ENCODE data around the gene MBNL2.

Gene MBNL2

DNA sequence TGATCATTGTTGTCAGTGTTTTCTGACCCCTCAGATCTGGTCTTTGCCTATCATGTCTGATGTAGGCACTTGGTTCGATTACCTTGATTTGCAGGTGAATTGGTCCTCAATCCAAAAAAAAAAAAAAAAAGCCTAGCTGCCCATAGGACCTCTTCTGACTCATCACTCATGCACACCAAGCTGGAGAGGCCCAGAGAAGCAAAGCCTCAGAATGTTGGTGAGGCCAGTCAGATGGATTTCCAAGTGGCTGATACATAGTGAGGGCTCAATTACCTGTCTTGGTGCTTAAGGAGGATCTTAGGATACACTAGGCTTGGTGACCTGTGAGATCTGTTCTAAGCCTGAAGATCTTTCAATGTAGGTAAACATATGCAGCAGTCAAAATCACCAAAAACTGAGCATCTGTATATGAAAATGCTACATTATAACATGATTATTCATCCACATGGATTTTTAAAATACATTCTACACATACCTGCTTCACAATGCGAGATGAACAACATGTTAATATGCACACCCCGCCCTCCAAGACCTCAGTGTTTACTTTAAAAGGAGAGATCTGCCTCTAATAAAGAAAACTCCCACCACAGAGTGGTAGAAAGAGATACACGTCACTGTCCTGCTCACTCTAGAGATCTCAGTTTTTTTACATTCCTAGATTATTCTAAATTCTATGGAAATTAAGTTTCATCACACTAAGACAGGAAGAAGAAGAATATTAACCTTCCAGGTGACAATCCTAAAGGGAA lies 132.0 kb downstream of the MBNL2 start:
- DNase-seq = no peak

DNA sequence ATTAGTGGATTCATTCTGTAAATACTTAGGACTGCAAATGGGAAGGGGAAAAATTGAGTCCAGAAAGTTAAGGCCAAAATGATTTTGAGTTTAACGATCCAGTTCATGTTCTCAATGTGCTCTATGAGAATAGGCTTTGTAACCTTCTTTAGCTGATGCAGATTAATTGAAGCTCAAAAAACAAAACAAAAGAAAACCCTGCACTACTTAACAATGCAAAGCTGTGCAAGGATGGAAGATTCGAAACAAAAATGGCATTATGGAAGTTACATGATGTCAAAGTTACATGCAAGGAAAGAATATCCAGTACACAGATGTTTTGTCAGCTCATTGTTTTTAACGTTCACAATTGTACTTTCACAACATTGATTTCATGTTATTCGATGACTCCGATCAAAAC lies 132.7 kb downstream of the MBNL2 start:
- no peak for DNase-seq

DNA sequence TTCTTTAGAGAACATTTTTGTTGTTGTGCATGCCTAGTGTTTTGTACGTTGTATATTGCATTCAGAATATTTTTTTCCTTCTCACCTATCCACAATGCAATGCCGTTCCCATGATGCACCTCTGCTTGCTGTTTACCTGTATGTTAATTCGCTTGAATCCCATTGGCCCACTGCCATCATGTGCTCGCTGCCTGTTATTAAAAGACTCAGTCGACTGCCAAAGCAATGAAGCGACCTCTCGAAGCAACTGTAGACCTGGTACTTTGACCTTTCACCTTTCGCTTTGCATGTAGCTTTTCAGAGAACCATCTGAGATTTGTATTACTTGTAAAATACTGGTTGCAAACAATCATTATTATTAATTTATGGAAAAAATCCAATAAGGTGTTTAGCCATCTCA lies 134.5 kb downstream of the MBNL2 start:
- no peak for DNase-seq

DNA sequence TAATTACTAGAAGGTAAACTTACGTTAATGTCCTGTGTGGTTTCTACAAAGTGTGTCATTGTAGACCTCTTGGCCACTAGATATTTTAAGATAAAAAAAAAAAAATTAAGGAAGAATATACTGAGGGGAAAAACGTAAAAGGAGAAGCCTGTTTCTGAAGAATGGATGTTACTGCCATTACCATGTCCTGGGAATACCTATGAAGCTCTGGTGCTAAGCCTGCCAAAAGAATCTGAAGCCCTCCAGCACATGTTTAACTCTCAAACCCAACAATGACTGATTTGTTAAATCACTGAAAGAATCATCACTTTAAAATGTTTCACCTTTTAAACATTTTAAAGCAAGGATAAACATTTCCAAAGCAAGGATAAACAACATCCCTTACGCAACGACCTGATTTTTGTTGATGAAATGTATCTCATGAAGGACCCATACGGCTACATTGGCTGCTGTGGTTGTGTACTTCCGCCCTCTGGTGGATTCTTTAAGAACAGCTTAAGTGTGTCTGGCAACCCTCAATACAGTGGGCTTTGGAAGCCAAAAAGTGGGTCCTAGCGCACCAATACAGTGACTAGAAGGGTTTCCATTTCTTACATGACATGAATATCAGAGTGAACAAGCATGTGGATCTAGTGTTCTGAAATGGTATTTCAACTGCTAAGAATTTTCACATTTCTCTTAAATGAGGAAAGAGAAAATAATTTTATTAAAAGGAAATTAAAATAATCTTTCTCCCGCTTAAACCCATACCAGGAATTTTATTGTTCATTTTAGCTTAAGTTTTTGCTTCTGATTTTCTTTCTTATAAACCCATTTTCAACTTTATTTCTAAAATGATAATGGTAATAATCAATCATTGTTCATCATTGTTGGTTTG lies 137.3 kb downstream of the MBNL2 start:
- DNase-seq = peak; percentile 53 to 74

DNA sequence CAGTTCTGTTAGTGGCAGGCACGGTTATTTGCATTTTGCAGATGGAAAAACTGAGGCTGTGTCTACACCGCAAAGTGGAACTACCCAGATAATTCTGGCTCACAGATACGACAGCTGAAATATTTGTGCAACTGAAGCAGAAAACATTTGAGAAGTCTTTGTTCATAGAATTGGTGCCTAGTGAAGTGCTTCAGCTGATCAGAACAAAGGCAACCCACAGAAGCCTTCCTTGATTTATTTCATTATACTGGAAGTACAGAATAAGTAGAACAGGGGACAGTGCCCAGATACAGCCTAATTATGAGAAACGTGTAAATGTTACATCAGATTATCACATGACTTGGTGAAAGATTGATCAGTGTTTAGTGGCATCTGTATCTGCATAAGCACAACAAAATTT lies 138.5 kb downstream of the MBNL2 start:
- DNase-seq = no peak

DNA sequence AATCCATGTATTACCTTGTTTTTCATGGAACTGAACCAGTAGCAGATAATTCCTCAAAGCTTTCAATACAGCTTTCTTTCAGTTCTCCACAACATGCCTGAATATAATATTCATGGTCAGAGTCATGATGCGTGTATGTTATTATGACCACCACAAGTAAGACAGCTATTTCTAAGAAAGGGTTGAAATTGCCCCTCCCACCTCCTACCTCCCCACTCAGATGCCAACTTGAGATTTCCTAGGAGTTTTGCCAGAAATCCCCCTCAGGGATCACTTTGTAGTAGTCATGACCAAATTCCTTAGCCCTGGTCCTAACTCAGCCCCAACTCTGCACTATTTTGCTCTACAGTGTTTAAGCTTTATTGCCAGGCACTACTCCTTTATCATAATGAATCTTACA lies 141.9 kb downstream of the MBNL2 start:
- DNase-seq = no peak

DNA sequence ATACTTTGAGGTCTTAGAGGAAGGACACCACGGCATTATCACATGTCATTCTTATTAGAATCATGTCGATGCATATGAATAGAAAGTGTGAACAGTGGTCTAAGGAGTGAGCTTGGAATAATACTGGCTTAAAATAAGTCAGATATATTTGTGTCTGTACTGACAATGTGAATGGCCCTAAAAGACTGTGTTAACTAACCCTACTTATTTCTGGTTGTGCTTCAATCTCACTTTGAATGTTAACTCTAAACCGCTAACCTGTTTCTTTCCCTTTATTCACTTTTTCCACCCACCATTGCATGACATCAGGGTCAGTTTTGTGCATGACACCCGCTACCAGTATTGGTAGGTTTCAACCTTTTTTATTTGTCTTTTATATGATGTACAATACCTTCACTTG lies 142.7 kb downstream of the MBNL2 start:
- no peak for DNase-seq

DNA sequence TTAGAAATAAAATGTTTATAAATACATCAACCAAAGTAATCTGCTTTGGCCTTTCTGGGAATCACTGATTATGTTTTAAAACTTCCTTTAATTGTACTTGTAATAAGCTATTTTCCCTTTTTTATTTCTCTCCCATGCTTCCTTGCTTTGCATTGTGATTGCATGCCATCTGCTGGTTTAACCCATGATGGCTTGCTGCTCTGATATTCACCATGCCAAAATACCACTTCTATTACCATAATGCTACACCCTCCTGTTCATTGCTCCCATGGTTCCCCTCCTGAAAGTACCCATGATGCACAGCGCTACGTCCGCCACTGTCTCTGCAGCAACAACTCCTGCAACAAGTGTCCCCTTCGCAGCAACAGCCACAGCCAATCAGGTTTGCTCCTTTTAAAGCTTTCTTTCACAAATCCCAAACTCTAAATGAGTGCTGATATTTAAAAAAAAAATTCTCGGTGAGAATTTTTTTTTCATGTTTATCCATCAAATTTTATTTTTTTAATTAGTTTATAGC lies 144.1 kb downstream of the MBNL2 start:
- DNase-seq = no peak

DNA sequence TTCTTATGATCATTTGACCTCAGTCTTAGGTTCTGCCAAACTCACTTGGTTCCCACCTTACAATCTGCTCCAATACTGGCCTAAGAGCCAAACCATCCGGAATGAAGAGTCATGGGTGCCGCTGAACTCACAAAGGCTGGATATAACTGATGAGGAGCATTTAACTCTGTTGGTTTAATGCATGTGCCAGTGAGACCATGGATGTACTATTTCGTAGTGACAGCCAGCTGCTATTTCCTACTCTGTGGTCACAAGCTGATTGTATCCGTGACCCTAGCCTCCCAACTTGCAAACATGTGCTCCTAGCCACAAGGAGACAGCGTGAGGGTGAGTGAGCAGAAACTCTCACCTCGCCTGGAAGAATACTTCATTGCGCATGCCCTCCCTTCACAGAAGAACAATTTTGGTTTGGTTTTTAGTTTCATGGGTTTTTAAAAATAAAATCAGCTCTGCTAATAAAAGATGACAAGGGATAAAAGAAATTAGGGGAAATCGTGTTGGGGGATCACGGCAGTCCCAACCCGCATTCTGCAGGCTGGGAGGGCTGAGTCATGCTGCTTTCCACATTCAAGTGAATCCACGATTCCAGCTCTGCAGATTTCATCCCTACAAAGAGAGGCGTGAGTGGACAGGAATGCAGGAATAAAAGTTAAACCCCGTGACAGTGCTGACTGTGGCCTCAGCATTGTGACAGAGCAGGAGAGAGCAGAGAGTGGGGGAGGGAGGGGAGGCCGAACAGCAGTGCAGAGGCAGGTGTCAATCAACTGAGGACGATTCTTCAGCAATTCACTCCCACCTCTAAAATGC lies 145.1 kb downstream of the MBNL2 start:
- no peak for DNase-seq

DNA sequence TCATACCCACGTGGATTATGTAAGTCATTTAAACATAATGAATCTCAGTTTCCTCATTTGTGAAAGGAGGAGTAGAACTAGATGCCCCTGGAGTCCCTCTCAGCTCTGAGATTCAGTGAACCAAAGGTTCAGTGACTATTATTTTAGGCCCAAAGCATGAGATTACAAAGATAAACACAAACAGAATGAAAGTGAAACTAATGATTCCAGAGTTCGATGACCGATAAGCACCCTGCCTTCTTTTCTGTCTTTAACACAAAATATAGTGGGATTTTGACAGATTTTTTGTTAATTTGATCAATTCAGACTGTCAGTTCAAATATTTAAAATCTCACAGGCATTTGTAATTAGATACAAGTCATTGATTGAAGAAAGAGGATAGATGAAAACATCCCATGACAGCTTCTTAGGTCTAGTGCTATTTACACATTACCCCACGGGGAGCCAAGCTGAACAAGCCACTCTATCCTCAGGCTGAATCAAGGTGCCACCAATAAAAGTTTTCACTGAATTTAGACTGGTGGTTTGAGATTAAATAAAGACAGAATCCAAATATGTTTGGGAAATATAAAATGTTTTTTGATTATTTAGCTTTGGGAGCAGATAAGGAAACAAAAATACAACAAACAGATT lies 147.2 kb downstream of the MBNL2 start:
- DNase-seq = peak in 1 of 2 donors; percentile 48

DNA sequence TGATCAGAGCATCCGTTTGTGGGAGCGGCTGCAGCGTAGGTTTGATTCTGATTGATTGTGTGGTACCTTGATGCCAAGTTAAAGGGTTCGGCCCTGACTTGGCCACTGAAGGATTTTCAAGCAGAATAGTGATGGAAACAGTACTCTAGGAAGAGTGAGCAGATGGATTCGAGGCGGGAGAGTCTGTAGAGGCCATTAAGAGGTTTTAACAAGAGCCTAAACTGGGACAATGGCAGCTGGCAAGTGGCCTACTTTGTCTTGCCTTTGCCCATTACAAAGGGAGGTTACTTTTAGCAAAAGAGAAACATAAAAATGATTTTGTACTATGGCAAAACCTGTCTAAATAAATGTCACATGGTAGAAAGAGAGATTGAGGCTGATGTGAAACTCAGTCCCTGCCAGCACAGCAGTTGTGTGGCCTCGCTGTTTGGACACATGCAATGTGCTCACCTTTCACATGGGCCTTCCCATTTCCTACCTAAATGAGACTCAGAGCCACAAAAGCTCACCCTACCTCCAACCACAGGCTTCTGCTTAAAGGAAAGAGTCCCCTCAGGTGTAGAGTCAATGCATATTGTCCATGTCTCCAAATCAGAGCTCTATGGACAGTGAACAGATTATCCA lies 149.5 kb downstream of the MBNL2 start:
- no peak for DNase-seq

DNA sequence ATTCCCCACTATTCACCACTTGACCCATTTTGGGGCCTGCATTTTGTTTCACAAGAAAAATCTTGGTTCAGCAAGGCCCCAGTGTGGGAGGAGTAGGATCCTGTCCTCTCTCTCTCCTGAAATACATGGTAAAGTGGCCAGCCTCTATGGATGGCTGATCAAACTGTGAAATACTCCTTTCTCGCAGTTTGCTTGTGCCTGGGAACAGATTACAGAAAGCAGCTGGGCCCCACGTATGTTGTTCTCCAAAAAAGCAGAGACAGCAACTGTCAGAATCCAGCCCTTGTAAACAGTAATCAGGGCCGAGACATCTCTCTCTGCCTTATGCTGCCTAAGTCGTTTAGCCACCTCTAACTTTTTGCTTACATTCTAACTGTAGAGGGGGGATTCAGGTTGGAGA lies 150.8 kb downstream of the MBNL2 start:
- DNase-seq = no peak

DNA sequence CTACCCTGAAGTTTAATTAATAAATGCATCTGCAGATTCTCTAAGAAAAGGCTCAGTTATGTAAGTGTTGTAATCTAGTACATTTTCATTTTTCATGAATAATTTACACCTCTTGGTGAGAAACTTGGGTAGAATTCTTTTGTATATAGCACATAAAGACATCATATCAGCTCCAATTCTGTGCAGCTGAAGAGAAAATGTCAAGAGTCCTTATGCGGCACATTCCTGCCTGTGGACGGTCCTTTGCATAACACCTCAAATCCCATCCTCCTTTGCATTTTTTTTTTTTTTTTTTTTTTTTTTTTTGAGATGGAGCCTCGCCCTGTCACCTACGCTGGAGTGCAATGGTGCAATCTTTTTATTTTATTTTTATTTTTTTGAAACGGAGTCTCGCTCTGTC lies 151.7 kb downstream of the MBNL2 start:
- no peak for DNase-seq

DNA sequence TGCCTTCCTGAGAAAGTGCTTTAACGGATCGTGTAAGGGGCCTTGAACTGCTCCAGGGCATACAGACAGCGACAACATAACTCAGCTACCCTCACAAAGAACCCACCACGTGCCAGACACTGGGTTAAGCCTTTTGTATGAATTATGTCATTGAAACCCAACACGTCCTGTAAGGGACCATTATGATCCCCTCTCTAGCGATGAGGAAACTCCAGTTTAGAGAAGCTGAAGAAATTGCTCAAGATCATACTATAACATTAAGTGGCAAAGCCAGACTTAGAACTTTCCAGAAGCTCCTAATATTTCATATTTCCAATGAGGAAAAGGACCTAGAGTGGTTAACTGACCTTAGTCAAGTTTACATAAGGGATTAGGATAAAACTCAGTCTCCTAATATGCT lies 154.8 kb downstream of the MBNL2 start:
- DNase-seq = no peak

DNA sequence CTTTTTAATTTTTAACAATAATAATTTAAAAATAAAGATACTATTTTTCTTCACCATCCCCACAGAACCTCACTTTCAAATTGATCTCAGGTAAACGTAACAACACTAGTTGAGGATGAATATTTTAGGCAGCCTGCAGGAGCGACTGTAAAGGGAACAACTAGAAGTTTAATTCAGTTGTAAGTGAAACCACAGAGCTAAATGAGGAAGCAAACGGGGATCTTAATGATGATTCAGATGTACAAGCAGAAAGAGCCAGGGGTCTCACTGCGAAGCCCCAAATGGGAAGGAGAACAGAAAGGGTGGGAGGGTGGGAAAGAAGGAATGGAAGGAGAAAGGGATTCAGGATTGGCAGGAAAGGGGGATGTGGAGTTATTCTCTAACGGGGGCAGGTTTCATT lies 157.3 kb downstream of the MBNL2 start:
- DNase-seq = no peak

DNA sequence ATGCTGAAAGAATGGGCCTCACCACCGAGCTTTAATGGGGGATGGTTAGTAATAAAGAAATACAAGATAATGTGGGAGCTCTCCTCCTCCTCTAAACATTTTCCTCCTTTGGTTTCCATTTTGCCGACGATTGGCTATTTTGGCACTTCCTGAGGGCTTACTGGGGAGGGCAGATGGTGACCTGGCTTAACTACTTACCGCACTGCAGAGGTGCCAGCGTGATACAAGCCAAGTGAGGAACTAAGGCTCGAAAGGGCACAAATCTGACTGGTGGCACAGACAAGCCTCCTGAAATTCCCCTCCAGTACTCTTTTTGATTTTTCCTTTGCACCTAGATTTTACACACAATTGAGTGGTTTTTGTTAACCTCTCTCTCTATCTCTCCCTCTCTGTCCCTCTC lies 158.6 kb downstream of the MBNL2 start:
- no peak for DNase-seq

DNA sequence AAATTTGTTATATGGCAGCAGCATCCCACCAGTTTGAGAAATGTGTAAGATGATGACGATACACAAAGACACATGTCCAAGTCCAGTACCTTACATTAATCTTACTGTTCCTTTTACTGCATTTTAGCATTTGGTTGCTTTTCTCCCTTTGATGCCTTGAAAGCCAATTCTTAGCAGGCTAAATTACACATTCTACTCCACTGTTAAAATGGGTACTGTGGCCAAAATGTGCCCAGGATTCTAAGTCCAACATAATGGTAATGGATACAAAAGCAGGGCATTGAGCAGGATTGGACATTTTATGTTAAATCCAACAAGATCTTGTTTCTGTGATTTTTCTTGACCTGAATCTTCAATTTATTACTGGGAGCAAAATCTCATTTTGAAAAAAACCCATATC lies 159.1 kb downstream of the MBNL2 start:
- DNase-seq = no peak

DNA sequence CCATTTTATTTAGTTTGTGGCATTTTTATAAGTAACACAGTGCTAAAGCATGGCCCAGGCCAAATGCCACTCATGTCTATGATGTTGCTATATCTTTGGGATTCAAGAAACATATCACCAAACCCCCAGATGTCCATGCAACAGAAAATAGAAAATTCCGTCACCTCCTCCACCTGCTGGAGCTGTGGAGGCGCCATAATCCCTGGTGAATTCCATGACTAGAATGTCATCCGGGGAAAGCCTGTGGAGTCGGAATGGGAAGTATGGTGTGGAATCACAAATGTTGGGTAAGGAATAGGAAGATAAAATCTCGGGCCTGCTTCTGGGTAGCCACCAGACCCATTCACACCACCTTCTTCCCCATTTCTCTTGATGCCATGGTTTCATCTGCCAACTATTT lies 160.1 kb downstream of the MBNL2 start:
- DNase-seq = no peak

DNA sequence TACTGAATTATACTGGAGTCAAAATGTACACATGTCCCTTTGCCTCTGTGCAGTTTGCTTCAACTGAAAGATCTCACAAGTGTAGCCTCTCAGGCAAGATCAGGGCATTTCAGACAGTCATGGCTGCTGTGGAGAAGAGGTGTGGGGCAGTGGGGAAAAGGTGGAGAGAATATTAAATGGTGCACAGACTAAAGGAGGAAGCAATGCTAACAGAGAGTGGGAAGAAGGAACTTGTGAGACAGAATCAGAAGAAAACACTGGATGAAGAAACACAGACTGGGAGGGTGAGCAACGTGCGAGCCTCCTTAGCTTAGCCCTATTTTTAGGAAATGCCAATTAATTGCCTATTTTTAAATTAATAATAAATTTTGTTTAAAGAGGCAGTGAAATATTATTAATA lies 162.2 kb downstream of the MBNL2 start:
- DNase-seq = no peak

DNA sequence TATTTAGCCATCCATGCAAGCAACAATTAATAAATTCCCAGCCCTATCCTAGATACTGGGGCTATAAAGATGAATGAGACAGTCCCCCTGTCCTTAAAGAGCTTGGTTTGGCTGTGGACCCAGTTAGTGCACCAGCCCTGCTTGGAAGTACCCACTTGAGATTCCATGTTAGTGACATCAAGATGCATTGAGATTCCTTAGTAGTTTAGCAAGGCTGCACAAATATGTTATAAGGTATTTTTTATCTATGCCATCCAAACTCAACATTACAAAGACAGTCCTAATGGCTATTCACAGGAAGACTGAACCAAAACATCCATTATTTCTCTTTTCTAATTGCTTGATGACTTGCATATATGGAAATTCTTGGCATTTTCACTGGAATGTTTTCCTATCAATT lies 163.0 kb downstream of the MBNL2 start:
- DNase-seq = no peak

DNA sequence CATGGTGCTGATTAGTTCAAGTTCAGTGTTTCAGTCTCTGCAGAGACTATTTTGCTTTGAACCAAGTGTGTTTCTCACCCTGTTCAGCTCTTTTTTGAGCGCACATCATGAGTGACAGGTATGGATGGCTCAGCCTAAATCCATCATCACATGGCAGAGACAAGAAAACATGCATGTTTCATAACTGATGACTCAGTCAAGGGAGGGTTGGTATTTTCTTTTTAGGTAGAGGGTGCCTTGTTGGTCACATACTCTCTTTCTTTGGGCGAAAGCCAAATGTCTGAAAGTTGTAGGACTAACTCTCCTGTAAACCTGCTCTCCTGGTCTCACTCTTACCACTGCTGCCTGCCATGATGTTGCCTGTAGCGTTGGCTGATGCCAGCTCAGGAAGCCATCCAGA lies 163.7 kb downstream of the MBNL2 start:
- no peak for DNase-seq

DNA sequence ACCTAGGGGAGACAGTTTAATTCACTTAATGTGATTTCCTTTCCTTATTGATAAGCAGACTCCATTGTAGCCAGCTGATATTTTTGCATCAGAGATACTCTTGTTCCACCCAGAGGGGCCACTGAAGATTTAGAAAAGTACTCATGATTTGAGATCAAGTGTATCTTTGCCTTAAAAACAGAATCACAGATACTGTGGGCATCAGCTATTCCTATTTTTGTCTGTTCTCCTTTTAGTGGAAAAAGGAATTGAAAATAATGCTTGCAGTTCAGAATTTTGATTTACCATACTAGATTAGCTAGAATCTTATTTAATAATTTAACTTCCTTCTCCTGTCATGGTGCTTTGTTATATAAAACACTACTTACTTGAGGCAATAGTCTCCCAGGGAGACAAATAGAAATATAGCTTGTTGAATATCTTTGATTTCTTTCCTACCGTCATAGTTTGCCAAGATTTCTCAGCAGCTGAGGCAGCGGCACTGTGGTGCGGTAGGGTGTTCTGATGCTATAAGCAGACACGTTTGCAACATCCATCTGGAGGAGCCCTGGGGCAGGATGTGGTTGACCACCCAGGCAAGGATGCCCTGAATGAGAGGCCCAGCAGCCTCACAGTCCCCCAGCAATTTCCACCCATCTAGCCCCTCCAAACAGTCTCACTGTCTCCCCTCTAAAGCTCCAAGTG lies 164.8 kb downstream of the MBNL2 start:
- DNase-seq = peak in 1 of 2 donors; percentile 11

All from CD4-positive, alpha-beta T cell treated with Interferon alpha-2 for 1 hour (primary cell).